K562 (cell line): ENCODE data around the gene ST6GALNAC3. TPM values are rescaled to one million over a fixed set of nuclear protein-coding genes. Genes with fewer than 3 reads are reported as not detected.

ENCODE experiments used
- ATAC-seq: fragments of 200-7000 bp; cut with Tn5 transposase; 3 replicates; pipeline ENCODE4 v1.9.1; 2020; ENCODE audit warnings: moderate library complexity
- BruUV-seq: library from RNA; stranded (reverse); fragments of 400-500 nt; replicated peaks from 2 replicates; lab custom pipeline; 2021; lab: Mats Ljungman, UMichigan
- CTCF ChIA-PET: fragments of 300-600 bp; formaldehyde crosslinking; extraction: SDS; loops from one replicate; lab custom pipeline; 2021; ENCODE audit warnings: low intra/inter-chr PET ratio; lab: Yijun Ruan, JAX
- POLR2A ChIA-PET: fragments of 300-600, 350-650 bp; sonication (Branson Sonifier 250); formaldehyde crosslinking; extraction: SDS; loops from one replicate; lab custom pipeline; 2021; ENCODE audit warnings: antibody characterized with exemption, inconsistent platforms; lab: Yijun Ruan, JAX
- DNase-seq, 4 experiments: peaks; one replicate each; pipeline versions ENCODE4 v3.0.0 to v3.0.0-alpha.2; 2011 to 2018; ENCODE audit warnings: low spot score in 3 of 4, mixed read lengths in 3 of 4; ENCODE audit errors: extremely low read depth in 1 of 4
- FAIRE-seq: peaks from 2 replicates; lab custom pipeline; 2011; peaks lifted over from hg19 to GRCh38; lab: Jason Lieb, UNC
- H2AFZ ChIP-seq: 2 replicates; pipeline ENCODE4 v1.6.0; 2011; ENCODE audit warnings: low read depth, low read length, control low read depth, inconsistent platforms
- H3K27ac ChIP-seq: fragments of 200-600 bp; 3 replicates; pipeline ENCODE4 v1.8.0; 2011; ENCODE audit warnings: low read depth, mild to moderate bottlenecking, control low read depth, inconsistent platforms, low read length, moderate library complexity, mixed read lengths; ENCODE audit errors: extremely low read depth
- H3K27me3 ChIP-seq, 2 experiments: fragments of 300-600 bp in 1 of 2; 2 replicates in 1 of 2; 3 replicates in 1 of 2; pipeline versions ENCODE4 v1.6.0 to v1.8.0; 2011; ENCODE audit warnings: inconsistent platforms in 2 of 2, low read length in 2 of 2, mild to moderate bottlenecking in 1 of 2, mixed read lengths in 1 of 2, moderate library complexity in 1 of 2; ENCODE audit not compliant: control insufficient read depth in 2 of 2, insufficient read depth in 2 of 2
- H3K36me3 ChIP-seq: fragments of 300-600 bp; 3 replicates; pipeline ENCODE4 v1.8.0; 2011; ENCODE audit warnings: mild to moderate bottlenecking, low read length, inconsistent platforms; ENCODE audit not compliant: control insufficient read depth, insufficient read depth
- H3K4me1 ChIP-seq, 2 experiments: fragments of 200-600 bp in 1 of 2; replicated peaks in 1 of 2; 2 replicates in 1 of 2; 3 replicates in 1 of 2; pipeline versions ENCODE4 v1.5.1 to v1.8.0; 2011; ENCODE audit warnings: inconsistent platforms in 2 of 2, low read length in 2 of 2, mild to moderate bottlenecking in 1 of 2, mixed read lengths in 1 of 2, moderate library complexity in 1 of 2; ENCODE audit not compliant: control insufficient read depth in 2 of 2, insufficient read depth in 2 of 2
- H3K4me2 ChIP-seq: 2 replicates; pipeline ENCODE4 v1.6.1; 2011; ENCODE audit warnings: low read length, control low read depth, inconsistent platforms, mixed read lengths; ENCODE audit not compliant: insufficient read depth
- H3K4me3 ChIP-seq: fragments of 200-600 bp; sonication (generic), shearing (Covaris generic); 2 replicates; pipeline ENCODE4 v1.5.1; 2016; ENCODE audit warnings: control low read depth, inconsistent platforms
- H3K79me2 ChIP-seq: fragments of 200-600 bp; 3 replicates; pipeline ENCODE4 v1.8.0; 2011; ENCODE audit warnings: low read length, inconsistent platforms; ENCODE audit not compliant: control insufficient read depth, insufficient read depth
- H3K9ac ChIP-seq, 2 experiments: 2 replicates each; pipeline versions ENCODE4 v1.6.0 to v1.6.1; 2011; ENCODE audit warnings: low read depth in 2 of 2, low read length in 2 of 2, control low read depth in 1 of 2, inconsistent platforms in 1 of 2, mild to moderate bottlenecking in 1 of 2, mixed read lengths in 1 of 2; ENCODE audit not compliant: insufficient read depth in 1 of 2
- H3K9me1 ChIP-seq: one replicate; pipeline ENCODE4 v1.6.0; 2011; ENCODE audit warnings: inconsistent platforms, mild to moderate bottlenecking, low read length, moderate library complexity; ENCODE audit not compliant: control insufficient read depth, insufficient read depth
- H3K9me3 ChIP-seq: replicated peaks from 2 replicates; pipeline ENCODE4 v1.5.1; 2011; ENCODE audit warnings: low read depth, low read length, inconsistent platforms; ENCODE audit not compliant: control insufficient read depth, insufficient read depth
- H4K20me1 ChIP-seq: replicated peaks from 2 replicates; pipeline ENCODE4 v1.6.1; 2011; ENCODE audit warnings: low read length, inconsistent platforms, mixed read lengths; ENCODE audit not compliant: control insufficient read depth, insufficient read depth
- COPS2 ChIP-seq: fragments of 450-650 bp; conservative IDR thresholded peaks from 2 replicates; pipeline ENCODE4 v1.6.1; 2016; ENCODE audit warnings: mild to moderate bottlenecking, moderate library complexity
- CREB1 ChIP-seq, 2 experiments: sonication (generic) in 1 of 2; formaldehyde crosslinking in 1 of 2; IDR thresholded peaks; 2 replicates each; pipeline versions ENCODE4 v1.6.1 to v1.8.0; 2012 to 2022; ENCODE audit warnings: inconsistent platforms in 1 of 2, mild to moderate bottlenecking in 1 of 2, missing genetic modification reagents in 1 of 2, moderate library complexity in 1 of 2
- SIN3A ChIP-seq, 2 experiments: fragments of 150-350 bp in 1 of 2; IDR thresholded peaks; 2 replicates each; pipeline ENCODE4 v1.6.1; 2011 to 2016; ENCODE audit warnings: borderline replicate concordance in 2 of 2, low read depth in 2 of 2, low read length in 2 of 2, mild to moderate bottlenecking in 2 of 2, moderate library complexity in 2 of 2; ENCODE audit not compliant: control insufficient read depth in 1 of 2
- STAG1 ChIP-seq: sonication (generic); formaldehyde crosslinking; IDR thresholded peaks from 2 replicates; pipeline ENCODE4 v1.5.0; 2020; ENCODE audit warnings: missing genetic modification reagents, borderline replicate concordance
- WGBS: fragments of 100-300 bp; shearing (Covaris generic); methylation state at CpG from one replicate; pipeline ENCODE4 v1.1.6; 2016; ENCODE audit warnings: low coverage, mixed read lengths; ENCODE audit not compliant: insufficient coverage; ENCODE audit errors: missing lambda C conversion rate; 5-methylcytosine and 5-hydroxymethylcytosine counted together
- in situ Hi-C: fragments of 300-500 bp; cut with MboI; formaldehyde crosslinking; loops from 4 replicates; pipeline ENCODE4 v1.15.0; 2018; ENCODE audit warnings: inconsistent platforms, mixed read lengths
- intact Hi-C: fragments of 100-400 bp; cut with micrococcal nuclease; formaldehyde crosslinking; loops from 2 replicates; pipeline ENCODE4 v1.14.2; 2022
- polyA plus RNA-seq, 8 experiments: library from polyadenylated mRNA; depleted of rRNA in 4 of 8; stranded (reverse) in 5 of 8; unstranded in 3 of 8; fragments of >200 nt; fragmentation: Nextera tagmentation in 2 of 8; fragmentation: Illumina TruSeq in 1 of 8; extraction: Ambion mirVana in 2 of 8; extraction: Trizol in 1 of 8; gene quantifications; 2 replicates each; pipeline versions ENCODE4 v1.2.1 to v1.2.3, GENCODE V29; 2011 to 2014; ENCODE audit warnings: inconsistent platforms in 1 of 8, missing spikeins in 1 of 8
- total RNA-seq, 7 experiments: library from RNA; depleted of rRNA in 6 of 7; stranded (reverse); fragments of >200 nt in 6 of 7; fragmentation: Illumina TruSeq in 2 of 7; extraction: Trizol in 2 of 7; gene quantifications; 2 replicates each; pipeline versions ENCODE4 v1.2.1 to v1.2.3, GENCODE V29; 2011 to 2021; ENCODE audit warnings: low replicate concordance in 1 of 7
- TF ChIP-seq, protein P1 (sequence below): fragments of 450-650 bp; IDR thresholded peaks from 2 replicates; pipeline ENCODE4 v1.6.1; 2016; ENCODE audit warnings: low read depth

ST6GALNAC3 gene
- total and polyA plus RNA-seq, 9 of the 15 experiments (the other 6 are each of a cell fraction or from before 2014, with no cell fraction given): 0.04 to 0.29 (median 0.18) TPM; not detected in 6

GRCh38 chr1:76135835-76136234 is 61.3 kb downstream of the ST6GALNAC3 start:
- no peak overlapping the region for H3K4me2 ChIP-seq
- DNase-seq (no peak), ATAC-seq (no peak), FAIRE-seq (no peak)
- TF ChIP-seq STAG1 (CRISPR knock-in tag) (no peak), CREB1 (IDR thresholded peaks at IDR 0.05) (no peak), CREB1 (CRISPR knock-in tag; IDR thresholded peaks at IDR 0.05) (no peak), COPS2 (no peak), SIN3A (IDR thresholded peaks at IDR 0.05; ENCODE audit: borderline replicate concordance in 2 of 2, control insufficient read depth in 1 of 2, low read depth in 2 of 2, low read length in 2 of 2) (no peak)
- TF ChIP-seq, protein P1, sequence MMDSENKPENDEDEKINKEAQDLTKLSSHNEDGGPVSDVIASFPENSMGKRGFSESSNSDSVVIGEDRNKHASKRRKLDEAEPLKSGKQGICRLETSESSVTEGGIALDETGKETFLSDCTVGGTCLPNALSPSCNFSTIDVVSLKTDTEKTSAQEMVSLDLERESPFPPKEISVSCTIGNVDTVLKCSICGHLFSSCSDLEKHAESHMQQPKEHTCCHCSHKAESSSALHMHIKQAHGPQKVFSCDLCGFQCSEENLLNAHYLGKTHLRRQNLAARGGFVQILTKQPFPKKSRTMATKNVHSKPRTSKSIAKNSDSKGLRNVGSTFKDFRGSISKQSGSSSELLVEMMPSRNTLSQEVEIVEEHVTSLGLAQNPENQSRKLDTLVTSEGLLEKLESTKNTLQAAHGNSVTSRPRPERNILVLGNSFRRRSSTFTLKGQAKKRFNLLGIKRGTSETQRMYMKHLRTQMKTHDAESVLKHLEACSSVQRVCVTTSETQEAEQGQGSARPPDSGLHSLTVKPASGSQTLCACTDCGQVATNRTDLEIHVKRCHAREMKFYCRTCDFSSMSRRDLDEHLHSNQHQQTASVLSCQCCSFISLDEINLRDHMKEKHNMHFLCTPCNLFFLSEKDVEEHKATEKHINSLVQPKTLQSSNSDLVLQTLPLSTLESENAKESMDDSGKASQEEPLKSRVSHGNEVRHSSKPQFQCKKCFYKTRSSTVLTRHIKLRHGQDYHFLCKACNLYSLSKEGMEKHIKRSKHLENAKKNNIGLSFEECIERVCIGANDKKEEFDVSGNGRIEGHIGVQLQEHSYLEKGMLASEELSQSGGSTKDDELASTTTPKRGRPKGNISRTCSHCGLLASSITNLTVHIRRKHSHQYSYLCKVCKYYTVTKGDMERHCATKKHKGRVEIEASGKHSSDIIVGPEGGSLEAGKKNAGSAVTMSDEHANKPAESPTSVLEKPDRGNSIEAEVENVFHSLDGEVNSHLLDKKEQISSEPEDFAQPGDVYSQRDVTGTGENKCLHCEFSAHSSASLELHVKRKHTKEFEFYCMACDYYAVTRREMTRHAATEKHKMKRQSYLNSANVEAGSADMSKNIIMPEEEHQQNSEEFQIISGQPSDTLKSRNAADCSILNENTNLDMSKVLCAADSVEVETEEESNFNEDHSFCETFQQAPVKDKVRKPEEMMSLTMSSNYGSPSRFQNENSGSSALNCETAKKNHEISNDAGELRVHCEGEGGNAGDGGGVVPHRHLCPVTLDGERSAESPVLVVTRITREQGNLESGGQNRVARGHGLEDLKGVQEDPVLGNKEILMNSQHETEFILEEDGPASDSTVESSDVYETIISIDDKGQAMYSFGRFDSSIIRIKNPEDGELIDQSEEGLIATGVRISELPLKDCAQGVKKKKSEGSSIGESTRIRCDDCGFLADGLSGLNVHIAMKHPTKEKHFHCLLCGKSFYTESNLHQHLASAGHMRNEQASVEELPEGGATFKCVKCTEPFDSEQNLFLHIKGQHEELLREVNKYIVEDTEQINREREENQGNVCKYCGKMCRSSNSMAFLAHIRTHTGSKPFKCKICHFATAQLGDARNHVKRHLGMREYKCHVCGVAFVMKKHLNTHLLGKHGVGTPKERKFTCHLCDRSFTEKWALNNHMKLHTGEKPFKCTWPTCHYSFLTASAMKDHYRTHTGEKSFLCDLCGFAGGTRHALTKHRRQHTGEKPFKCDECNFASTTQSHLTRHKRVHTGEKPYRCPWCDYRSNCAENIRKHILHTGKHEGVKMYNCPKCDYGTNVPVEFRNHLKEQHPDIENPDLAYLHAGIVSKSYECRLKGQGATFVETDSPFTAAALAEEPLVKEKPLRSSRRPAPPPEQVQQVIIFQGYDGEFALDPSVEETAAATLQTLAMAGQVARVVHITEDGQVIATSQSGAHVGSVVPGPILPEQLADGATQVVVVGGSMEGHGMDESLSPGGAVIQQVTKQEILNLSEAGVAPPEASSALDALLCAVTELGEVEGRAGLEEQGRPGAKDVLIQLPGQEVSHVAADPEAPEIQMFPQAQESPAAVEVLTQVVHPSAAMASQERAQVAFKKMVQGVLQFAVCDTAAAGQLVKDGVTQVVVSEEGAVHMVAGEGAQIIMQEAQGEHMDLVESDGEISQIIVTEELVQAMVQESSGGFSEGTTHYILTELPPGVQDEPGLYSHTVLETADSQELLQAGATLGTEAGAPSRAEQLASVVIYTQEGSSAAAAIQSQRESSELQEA: no peak
- no peaks in the 10 kb centered on the region for H3K9me3 ChIP-seq
- H3K27ac ChIP-seq: no peak overlapping the region
- intact Hi-C loops (no loop called here), in situ Hi-C loops (no loop called here)
- 3% methylated on average over 3 of the region's 3 CpGs for WGBS
- H3K79me2 ChIP-seq: no peaks in the 10 kb centered on the region
- no peak overlapping the region for H3K4me3 ChIP-seq
- no peaks in the 10 kb centered on the region; a peak in 1 of 5 replicates for H3K27me3 ChIP-seq
- H3K36me3 ChIP-seq: no peaks in the 10 kb centered on the region
- no peak overlapping the region for H3K9ac ChIP-seq
- no peaks in the 10 kb centered on the region for H4K20me1 ChIP-seq
- no peak overlapping the region for H2AFZ ChIP-seq
- ChIA-PET POLR2A (no interaction called here), CTCF (no interaction called here)
- H3K9me1 ChIP-seq: no peaks in the 10 kb centered on the region
- BruUV-seq: no TSS peak
- H3K4me1 ChIP-seq: no peaks in the 10 kb centered on the region
